HEK293 (cell line): ENCODE results near the gene LYZL2.
"Not testable (repeated sequence)": the region's sequence is repeated elsewhere in the genome, so short reads cannot be mapped to it uniquely, and the experiment has no call there.

Experiments used
- AEBP2 ChIP-seq: fragments of 450-650 bp; formaldehyde crosslinking; IDR thresholded peaks from 2 replicates; pipeline ENCODE4 v1.5.1; 2016; ENCODE audit warnings: missing biosample characterization, missing genetic modification characterization, borderline replicate concordance
- CTCF ChIP-seq: fragments of 450-650 bp; formaldehyde crosslinking; IDR thresholded peaks from 2 replicates; pipeline ENCODE4 v1.5.1; 2016; ENCODE audit warnings: missing biosample characterization, missing genetic modification characterization
- PRDM1 ChIP-seq: fragments of 450-650 bp; formaldehyde crosslinking; IDR thresholded peaks from 2 replicates; pipeline ENCODE4; 2016; ENCODE audit warnings: missing biosample characterization, missing genetic modification characterization
- ZBTB21 ChIP-seq: fragments of 450-650 bp; formaldehyde crosslinking; IDR thresholded peaks from 2 replicates; pipeline ENCODE4 v1.5.1; 2017; ENCODE audit warnings: missing biosample characterization, missing genetic modification characterization
- ZNF280D ChIP-seq: fragments of 450-650 bp; formaldehyde crosslinking; IDR thresholded peaks from 2 replicates; pipeline ENCODE4 v1.5.1; 2016; ENCODE audit warnings: missing biosample characterization, missing genetic modification characterization
- ZNF366 ChIP-seq: fragments of 450-650 bp; formaldehyde crosslinking; conservative IDR thresholded peaks from 2 replicates; pipeline ENCODE4 v1.5.1; 2016; ENCODE audit warnings: missing biosample characterization, missing genetic modification characterization
- ZNF423 ChIP-seq: fragments of 450-650 bp; formaldehyde crosslinking; IDR thresholded peaks from 2 replicates; pipeline ENCODE4 v1.5.1; 2016; ENCODE audit warnings: missing biosample characterization, missing genetic modification characterization
- ZNF792 ChIP-seq: fragments of 450-650 bp; formaldehyde crosslinking; IDR thresholded peaks from 2 replicates; pipeline ENCODE4 v1.5.1; 2016; ENCODE audit warnings: missing biosample characterization, missing genetic modification characterization
- ZXDB ChIP-seq: fragments of 450-650 bp; formaldehyde crosslinking; IDR thresholded peaks from 2 replicates; pipeline ENCODE4 v1.5.1; 2016; ENCODE audit warnings: missing biosample characterization, missing genetic modification characterization
- TF ChIP-seq, protein P1 (sequence below): fragments of 450-650 bp; formaldehyde crosslinking; IDR thresholded peaks from 2 replicates; pipeline ENCODE4 v1.5.1; 2016; ENCODE audit warnings: missing biosample characterization, missing genetic modification characterization, low read depth
- TF ChIP-seq, protein P2 (sequence below): fragments of 450-650 bp; formaldehyde crosslinking; IDR thresholded peaks from 2 replicates; pipeline ENCODE4 v1.5.1; 2016; ENCODE audit warnings: missing biosample characterization, missing genetic modification characterization

DNA sequence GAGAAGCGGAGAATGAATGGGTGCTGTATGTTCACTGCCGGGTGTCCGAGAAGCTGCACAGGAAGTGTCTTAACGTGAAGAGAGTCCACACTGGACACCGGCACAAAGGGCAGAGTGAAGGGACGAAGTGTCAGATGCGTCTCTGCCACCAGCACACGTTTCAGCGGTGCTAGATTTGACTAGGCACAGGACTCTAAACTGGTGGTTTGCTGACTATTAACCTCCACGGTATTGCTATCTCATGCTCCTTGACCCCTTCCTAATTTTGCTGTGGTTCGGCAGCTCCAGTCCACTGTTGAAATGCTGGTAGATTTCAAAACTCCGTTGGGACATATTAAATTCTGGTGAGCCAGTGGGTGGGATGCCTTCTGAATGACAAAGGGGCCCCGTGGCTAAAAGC lies 13.3 kb upstream of the LYZL2 start:
- not testable (repeated sequence) for TF ChIP-seq ZXDB; ZNF366 (tag by site-specific recombination); ZNF280D (tag by site-specific recombination); CTCF (tag by site-specific recombination); ZNF423 (tag by site-specific recombination); PRDM1 (tag by site-specific recombination); AEBP2 (tag by site-specific recombination); ZBTB21 (tag by site-specific recombination); ZNF792
- TF ChIP-seq, protein P1, sequence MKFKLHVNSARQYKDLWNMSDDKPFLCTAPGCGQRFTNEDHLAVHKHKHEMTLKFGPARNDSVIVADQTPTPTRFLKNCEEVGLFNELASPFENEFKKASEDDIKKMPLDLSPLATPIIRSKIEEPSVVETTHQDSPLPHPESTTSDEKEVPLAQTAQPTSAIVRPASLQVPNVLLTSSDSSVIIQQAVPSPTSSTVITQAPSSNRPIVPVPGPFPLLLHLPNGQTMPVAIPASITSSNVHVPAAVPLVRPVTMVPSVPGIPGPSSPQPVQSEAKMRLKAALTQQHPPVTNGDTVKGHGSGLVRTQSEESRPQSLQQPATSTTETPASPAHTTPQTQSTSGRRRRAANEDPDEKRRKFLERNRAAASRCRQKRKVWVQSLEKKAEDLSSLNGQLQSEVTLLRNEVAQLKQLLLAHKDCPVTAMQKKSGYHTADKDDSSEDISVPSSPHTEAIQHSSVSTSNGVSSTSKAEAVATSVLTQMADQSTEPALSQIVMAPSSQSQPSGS (tag by site-specific recombination) = not testable (repeated sequence)
- TF ChIP-seq, protein P2, sequence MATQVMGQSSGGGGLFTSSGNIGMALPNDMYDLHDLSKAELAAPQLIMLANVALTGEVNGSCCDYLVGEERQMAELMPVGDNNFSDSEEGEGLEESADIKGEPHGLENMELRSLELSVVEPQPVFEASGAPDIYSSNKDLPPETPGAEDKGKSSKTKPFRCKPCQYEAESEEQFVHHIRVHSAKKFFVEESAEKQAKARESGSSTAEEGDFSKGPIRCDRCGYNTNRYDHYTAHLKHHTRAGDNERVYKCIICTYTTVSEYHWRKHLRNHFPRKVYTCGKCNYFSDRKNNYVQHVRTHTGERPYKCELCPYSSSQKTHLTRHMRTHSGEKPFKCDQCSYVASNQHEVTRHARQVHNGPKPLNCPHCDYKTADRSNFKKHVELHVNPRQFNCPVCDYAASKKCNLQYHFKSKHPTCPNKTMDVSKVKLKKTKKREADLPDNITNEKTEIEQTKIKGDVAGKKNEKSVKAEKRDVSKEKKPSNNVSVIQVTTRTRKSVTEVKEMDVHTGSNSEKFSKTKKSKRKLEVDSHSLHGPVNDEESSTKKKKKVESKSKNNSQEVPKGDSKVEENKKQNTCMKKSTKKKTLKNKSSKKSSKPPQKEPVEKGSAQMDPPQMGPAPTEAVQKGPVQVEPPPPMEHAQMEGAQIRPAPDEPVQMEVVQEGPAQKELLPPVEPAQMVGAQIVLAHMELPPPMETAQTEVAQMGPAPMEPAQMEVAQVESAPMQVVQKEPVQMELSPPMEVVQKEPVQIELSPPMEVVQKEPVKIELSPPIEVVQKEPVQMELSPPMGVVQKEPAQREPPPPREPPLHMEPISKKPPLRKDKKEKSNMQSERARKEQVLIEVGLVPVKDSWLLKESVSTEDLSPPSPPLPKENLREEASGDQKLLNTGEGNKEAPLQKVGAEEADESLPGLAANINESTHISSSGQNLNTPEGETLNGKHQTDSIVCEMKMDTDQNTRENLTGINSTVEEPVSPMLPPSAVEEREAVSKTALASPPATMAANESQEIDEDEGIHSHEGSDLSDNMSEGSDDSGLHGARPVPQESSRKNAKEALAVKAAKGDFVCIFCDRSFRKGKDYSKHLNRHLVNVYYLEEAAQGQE (tag by site-specific recombination) = not testable (repeated sequence)
